ENCODE data around the gene FAM184B.

Gene FAM184B

GRCh38 chr4:17781300-17782287, at the start of gene FAM184B:
TSS of gene FAM184B (minus strand) at chr4:17781621. CDS start at chr4:17781299, 322 bp downstream.
- in situ Hi-C loops (cut with MboI; ENCODE audit: low sequenced_read_pairs): no loop called here

- in situ Hi-C loops (cut with MboI; ENCODE audit: low sequenced_read_pairs): loop anchor here (25.0 kb wide), 2 partner anchors 262 to 538 kb away; no protein-coding TSS in a partner anchor
Measured at GRCh38 chr4:17823871-17824669, 42.6 kb upstream of the FAM184B start.

- in situ Hi-C loops (cut with MboI; ENCODE audit: low sequenced_read_pairs): loop anchor here (25.0 kb wide), 2 partner anchors 255 to 545 kb away; no protein-coding TSS in a partner anchor
Measured at GRCh38 chr4:17817027-17817426, 35.6 kb upstream of the FAM184B start.

- in situ Hi-C loops (cut with MboI; ENCODE audit: low sequenced_read_pairs): loop anchor here (25.0 kb wide), 2 partner anchors 254 to 546 kb away; no protein-coding TSS in a partner anchor
Measured at GRCh38 chr4:17816142-17816541, 34.7 kb upstream of the FAM184B start.

- in situ Hi-C loops (cut with MboI; ENCODE audit: low sequenced_read_pairs): loop anchor here (25.0 kb wide), 2 partner anchors 252 to 548 kb away; no protein-coding TSS in a partner anchor
Measured at GRCh38 chr4:17814140-17814539, 32.7 kb upstream of the FAM184B start.

- in situ Hi-C loops (cut with MboI; ENCODE audit: low sequenced_read_pairs): loop anchor here (25.0 kb wide), 2 partner anchors 250 to 550 kb away; no protein-coding TSS in a partner anchor
Measured at GRCh38 chr4:17812801-17813200, 31.4 kb upstream of the FAM184B start.

GRCh38 chr4:17812125-17812524, 30.7 kb upstream of the FAM184B start:
- in situ Hi-C loops (cut with MboI; ENCODE audit: low sequenced_read_pairs): loop anchor here (25.0 kb wide), 2 partner anchors 250 to 550 kb away; no protein-coding TSS in a partner anchor

GRCh38 chr4:17811078-17811603, 29.7 kb upstream of the FAM184B start:
- in situ Hi-C loops (cut with MboI; ENCODE audit: low sequenced_read_pairs): loop anchor here (25.0 kb wide), 2 partner anchors 249 to 551 kb away; no protein-coding TSS in a partner anchor

GRCh38 chr4:17810260-17811077, 29.0 kb upstream of the FAM184B start, which contains the start of the genes DCAF16 and NCAPG:
TSS of gene DCAF16 (minus strand) at chr4:17810757. CDS start at chr4:17804141, 6,616 bp downstream.
TSS of gene NCAPG (plus strand) at chr4:17810979. CDS start at chr4:17811078, 99 bp downstream.
- in situ Hi-C loops (cut with MboI; ENCODE audit: low sequenced_read_pairs): loop anchor here (25.0 kb wide), 2 partner anchors 248 to 552 kb away; no protein-coding TSS in a partner anchor

GRCh38 chr4:17809667-17810066, 28.2 kb upstream of the FAM184B start:
- in situ Hi-C loops (cut with MboI; ENCODE audit: low sequenced_read_pairs): loop anchor here (25.0 kb wide), 2 partner anchors 247 to 553 kb away; no protein-coding TSS in a partner anchor

- in situ Hi-C loops (cut with MboI; ENCODE audit: low sequenced_read_pairs): loop anchor here (25.0 kb wide), 2 partner anchors 245 to 555 kb away; no protein-coding TSS in a partner anchor
Measured at GRCh38 chr4:17807446-17807845, 26.0 kb upstream of the FAM184B start.

GRCh38 chr4:17805580-17806155, 24.2 kb upstream of the FAM184B start:
- in situ Hi-C loops (cut with MboI; ENCODE audit: low sequenced_read_pairs): loop anchor here (25.0 kb wide), 2 partner anchors 243 to 557 kb away; no protein-coding TSS in a partner anchor

GRCh38 chr4:17797808-17798207, 16.4 kb upstream of the FAM184B start:
- in situ Hi-C loops (cut with MboI; ENCODE audit: low sequenced_read_pairs): no loop called here

- in situ Hi-C loops (cut with MboI; ENCODE audit: low sequenced_read_pairs): no loop called here
Measured at GRCh38 chr4:17794730-17795129, 13.3 kb upstream of the FAM184B start.

GRCh38 chr4:17788956-17789355, 7.5 kb upstream of the FAM184B start:
- in situ Hi-C loops (cut with MboI; ENCODE audit: low sequenced_read_pairs): no loop called here

GRCh38 chr4:17787315-17787714, 5.9 kb upstream of the FAM184B start:
- in situ Hi-C loops (cut with MboI; ENCODE audit: low sequenced_read_pairs): no loop called here

GRCh38 chr4:17786567-17786966, 5.1 kb upstream of the FAM184B start:
- in situ Hi-C loops (cut with MboI; ENCODE audit: low sequenced_read_pairs): no loop called here

- in situ Hi-C loops (cut with MboI; ENCODE audit: low sequenced_read_pairs): no loop called here
Measured at GRCh38 chr4:17785858-17786257, 4.4 kb upstream of the FAM184B start.

Measured in HL-60/S4 treated with retinoic acid at 250 ng/mL for 4 days and 3 days (cell line).